Neural crest cell (in vitro differentiated cells): Measurements from ENCODE around the gene EDN3. TPM values are rescaled to one million over a fixed set of nuclear protein-coding genes. Genes with fewer than 3 reads are reported as not detected.
A peak's percentile ranks its signal among the peaks of the same experiment; 100 is the strongest.

Experiments used
- DNase-seq: peaks from one replicate; pipeline ENCODE4 v3.0.0; 2021; ENCODE audit warnings: low read depth, mixed read lengths, low spot score
- H3K27ac Mint-ChIP-seq: one replicate; pipeline ENCODE4 v1.8.0; 2021; ENCODE audit warnings: mild to moderate bottlenecking, mixed read lengths; ENCODE audit not compliant: unreplicated experiment
- H3K27me3 Mint-ChIP-seq: 2 replicates; pipeline ENCODE4 v1.8.0; 2021; ENCODE audit warnings: low read depth, mild to moderate bottlenecking, mixed read lengths
- H3K36me3 Mint-ChIP-seq: 2 replicates; pipeline ENCODE4 v1.8.0; 2021; ENCODE audit warnings: low read depth, mild to moderate bottlenecking, mixed read lengths
- H3K4me1 Mint-ChIP-seq: 2 replicates; pipeline ENCODE4 v1.8.0; 2021; ENCODE audit warnings: mixed read lengths
- H3K4me3 Mint-ChIP-seq: one replicate; pipeline ENCODE4 v1.8.0; 2021; ENCODE audit warnings: mild to moderate bottlenecking, mixed read lengths
- H3K9me3 Mint-ChIP-seq: 2 replicates; pipeline ENCODE4 v1.8.0; 2021; ENCODE audit warnings: mixed read lengths
- CTCF ChIP-seq: fragments of 200-600 bp; sonication (generic); conservative IDR thresholded peaks from 2 replicates; pipeline ENCODE4 v1.5.0; 2021; ENCODE audit warnings: antibody characterized with exemption, mild to moderate bottlenecking
- total RNA-seq: library from RNA; stranded (reverse); gene quantifications from 2 replicates; pipeline ENCODE4 v1.2.1, GENCODE V29; 2021

Gene EDN3
- total RNA-seq, 1 donor from 2014 or later, result 0.28 TPM

- Mint-ChIP-seq H3K27me3 (peaks cover 8% of the 10 kb centered on the region), H3K4me3 (no peak overlapping the region), H3K27ac (no peak overlapping the region), H3K36me3 (no peaks in the 10 kb centered on the region), H3K4me1 (no peaks in the 10 kb centered on the region), H3K9me3 (no peaks in the 10 kb centered on the region)
- no peak for TF ChIP-seq CTCF
- no peak for DNase-seq
These were observed 27.7 kb downstream of the EDN3 start for GRCh38 chr20:59328071-59328470.

GRCh38 chr20:59331721-59332329 is 31.4 kb downstream of the EDN3 start:
- no peaks in the 10 kb centered on the region for H3K36me3 Mint-ChIP-seq
- TF ChIP-seq CTCF, result no peak
- H3K4me1 Mint-ChIP-seq, result no peaks in the 10 kb centered on the region
- peaks cover 8% of the 10 kb centered on the region for H3K27me3 Mint-ChIP-seq
- no peak overlapping the region for H3K27ac Mint-ChIP-seq
- H3K9me3 Mint-ChIP-seq, result no peaks in the 10 kb centered on the region
- DNase-seq, result no peak
- H3K4me3 Mint-ChIP-seq, result no peak overlapping the region

GRCh38 chr20:59333260-59333845 is 32.9 kb downstream of the EDN3 start:
- no peaks in the 10 kb centered on the region for H3K36me3 Mint-ChIP-seq
- H3K27me3 Mint-ChIP-seq, result peaks cover 5% of the 10 kb centered on the region
- no peak overlapping the region for H3K4me3 Mint-ChIP-seq
- no peak for TF ChIP-seq CTCF
- H3K9me3 Mint-ChIP-seq, result no peaks in the 10 kb centered on the region
- peak overlapping the region; percentile 27 for H3K27ac Mint-ChIP-seq
- no peaks in the 10 kb centered on the region for H3K4me1 Mint-ChIP-seq
- no peak for DNase-seq

- Mint-ChIP-seq H3K27ac (no peak overlapping the region), H3K4me1 (no peaks in the 10 kb centered on the region), H3K27me3 (peaks cover 5% of the 10 kb centered on the region), H3K9me3 (no peaks in the 10 kb centered on the region), H3K4me3 (no peak overlapping the region), H3K36me3 (no peaks in the 10 kb centered on the region)
- no peak for DNase-seq
- TF ChIP-seq CTCF, result no peak
These were observed 33.5 kb downstream of the EDN3 start for GRCh38 chr20:59333951-59334350.

- no peak overlapping the region for H3K27ac Mint-ChIP-seq
These were observed 34.4 kb downstream of the EDN3 start for GRCh38 chr20:59334651-59335300.

More at GRCh38 chr20:59334651-59335300, 34.4 kb downstream of the EDN3 start:
- DNase-seq, result no peak
- H3K4me3 Mint-ChIP-seq, result no peak overlapping the region
- no peak for TF ChIP-seq CTCF
- H3K4me1 Mint-ChIP-seq, result no peaks in the 10 kb centered on the region
- peaks cover 5% of the 10 kb centered on the region for H3K27me3 Mint-ChIP-seq
- no peaks in the 10 kb centered on the region for H3K9me3 Mint-ChIP-seq
- no peaks in the 10 kb centered on the region for H3K36me3 Mint-ChIP-seq
